CD4-positive, alpha-beta T cell treated with Interleukin-15 for 4 hours (primary cell): Measurements from ENCODE around the gene DYNC2I2.

ENCODE experiments used
- DNase-seq: peaks from one replicate; pipeline ENCODE4 v3.0.0-alpha.2; 2020; ENCODE audit warnings: low spot score

Gene DYNC2I2

GRCh38 chr9:128635266-128636023, 21.2 kb downstream of the DYNC2I2 start:
- DNase-seq: no peak

GRCh38 chr9:128634651-128635262, 21.9 kb downstream of the DYNC2I2 start:
- DNase-seq: no peak

DNA sequence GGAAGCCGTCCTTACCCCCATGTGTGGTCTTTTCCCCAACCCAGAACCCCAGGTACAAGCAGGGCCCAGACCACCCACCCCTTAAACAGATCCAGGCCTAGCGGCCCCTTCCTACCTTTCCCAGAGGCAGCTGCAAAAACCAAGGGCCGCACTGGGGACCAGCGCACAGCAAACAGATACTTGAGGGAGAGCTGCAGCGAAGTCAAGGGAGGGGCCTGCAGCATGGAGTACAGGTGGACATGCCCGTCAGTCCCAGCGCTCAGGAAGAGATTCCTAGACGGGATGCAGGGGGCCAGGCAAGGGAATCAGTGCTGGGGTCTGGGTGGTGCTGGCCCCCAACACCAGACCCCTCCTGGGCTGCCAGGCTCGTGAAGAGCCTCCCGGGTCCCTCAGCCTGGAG, 22.5 kb downstream of the DYNC2I2 start:
- DNase-seq: no peak

GRCh38 chr9:128633601-128634000, 23.0 kb downstream of the DYNC2I2 start:
- no peak for DNase-seq

DNA sequence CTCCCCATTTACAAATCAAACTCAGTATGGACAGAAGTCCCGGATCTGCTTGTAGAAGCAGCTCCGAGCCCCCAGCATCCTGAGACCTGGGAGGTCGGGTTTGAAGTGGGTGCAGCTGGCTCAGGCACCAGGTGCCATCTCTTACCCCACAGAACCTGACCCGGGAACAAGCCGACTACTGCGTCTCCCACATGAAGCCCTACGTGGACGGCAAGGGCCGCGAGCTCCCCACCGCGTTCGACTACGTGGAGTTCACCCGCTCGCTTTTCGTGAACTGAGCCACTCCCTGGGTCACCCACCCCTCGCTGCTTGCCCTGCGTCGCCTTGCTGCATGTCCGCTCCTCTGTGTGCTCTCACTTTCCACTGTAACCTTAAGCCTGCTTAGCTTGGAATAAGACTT, 23.6 kb downstream of the DYNC2I2 start:
- DNase-seq: no peak

GRCh38 chr9:128632486-128632885, 24.2 kb downstream of the DYNC2I2 start:
- DNase-seq: no peak

- DNase-seq: no peak
Observed at GRCh38 chr9:128632066-128632465, 24.6 kb downstream of the DYNC2I2 start.

- DNase-seq: no peak
Observed at GRCh38 chr9:128631636-128632035, 25.0 kb downstream of the DYNC2I2 start.

DNA sequence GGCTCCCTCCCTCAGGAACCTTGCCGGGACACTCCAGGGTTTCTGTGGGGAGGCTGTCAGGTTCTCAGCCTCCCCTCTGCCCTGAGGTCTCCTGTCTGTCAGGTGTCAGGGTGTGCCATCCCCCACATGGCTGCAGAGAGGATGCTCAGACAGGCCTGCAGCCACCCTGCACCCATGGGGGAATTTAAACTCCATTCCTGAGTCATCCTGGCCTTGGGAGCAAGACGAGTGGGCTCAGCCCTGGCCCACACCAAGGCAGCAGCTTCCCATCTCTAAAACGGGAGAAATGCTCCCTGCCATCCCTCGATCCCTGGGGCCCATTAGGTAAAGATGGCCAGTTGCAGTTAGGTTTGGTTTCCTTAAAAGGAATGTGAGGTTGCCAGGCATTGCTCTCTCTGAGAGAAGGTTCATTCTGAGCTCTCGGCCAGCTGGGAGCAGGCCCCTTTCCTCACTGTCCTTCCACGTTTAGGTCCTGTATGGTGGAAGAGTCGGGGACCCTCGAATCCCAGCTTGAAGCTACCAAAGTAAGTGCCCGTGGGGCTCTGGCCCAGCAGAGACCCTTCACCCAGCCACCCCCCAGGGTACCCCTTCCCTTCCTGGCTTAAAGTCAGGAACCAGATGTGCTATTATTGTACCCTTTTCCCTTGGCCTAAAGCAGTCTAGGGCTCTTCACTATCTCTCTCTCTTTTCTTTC, 26.6 kb downstream of the DYNC2I2 start:
- DNase-seq: no peak

GRCh38 chr9:128629136-128629535, 27.5 kb downstream of the DYNC2I2 start:
- DNase-seq: no peak

DNA sequence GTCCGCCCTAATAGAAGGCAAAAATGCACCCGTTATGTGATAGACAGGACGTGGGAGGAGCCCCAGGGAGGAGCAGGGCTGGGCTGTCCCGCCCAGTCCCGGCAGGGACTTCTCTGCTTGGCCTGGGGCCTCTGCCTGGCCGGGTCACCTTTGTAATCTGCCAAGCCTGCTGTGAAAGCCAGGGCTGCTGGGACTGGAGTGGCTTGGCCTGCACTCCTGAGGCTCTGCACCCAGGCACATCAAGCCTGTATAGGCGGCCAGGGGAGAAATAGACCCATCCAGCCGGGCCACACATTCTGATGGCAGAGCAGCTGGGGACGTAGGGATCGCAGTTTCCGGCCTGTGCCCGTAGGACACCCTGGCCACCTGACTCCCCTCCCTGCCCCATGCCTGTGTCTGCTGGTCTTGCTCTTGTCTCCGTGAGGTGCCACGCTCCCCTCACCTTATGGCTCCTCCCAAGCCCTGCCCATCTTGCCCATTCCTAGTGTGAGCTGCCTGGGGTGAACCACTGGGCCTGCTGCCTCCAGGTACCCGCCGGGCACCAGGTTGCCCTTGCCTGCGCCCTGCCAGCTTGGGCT, 28.1 kb downstream of the DYNC2I2 start:
- no peak for DNase-seq

GRCh38 chr9:128627906-128628305, 28.7 kb downstream of the DYNC2I2 start:
- DNase-seq: no peak

DNA sequence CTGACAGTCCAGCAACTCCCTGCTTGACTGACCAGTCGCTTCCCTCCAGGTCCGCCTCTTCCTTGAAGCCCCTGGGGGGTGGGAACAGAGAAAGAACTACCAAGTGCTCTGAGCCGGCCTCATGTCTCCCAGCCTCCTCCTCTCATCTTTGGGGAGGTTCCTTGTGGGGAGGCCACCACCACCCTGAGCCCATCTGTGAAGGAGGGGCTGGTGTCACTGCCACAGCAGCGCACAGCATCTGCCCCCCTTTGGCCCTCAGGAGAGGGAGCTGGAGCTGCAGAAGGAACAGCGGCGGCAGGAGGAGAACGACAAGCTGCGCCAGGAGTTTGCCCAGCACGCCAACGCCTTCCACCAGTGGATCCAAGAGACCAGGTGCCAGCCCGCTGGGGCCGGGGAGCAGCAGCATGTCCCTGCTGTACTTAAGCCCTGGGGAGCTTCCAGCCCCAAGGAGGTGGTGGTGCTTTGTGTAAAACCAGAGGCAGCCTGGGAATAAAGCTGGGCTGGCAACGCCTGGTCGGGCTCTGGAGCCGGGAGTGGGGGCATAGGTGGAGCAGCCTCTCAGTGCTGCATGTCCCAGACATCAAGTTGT, 29.4 kb downstream of the DYNC2I2 start:
- DNase-seq: no peak

- DNase-seq: no peak
Observed at GRCh38 chr9:128626181-128626580, 30.5 kb downstream of the DYNC2I2 start.

DNA sequence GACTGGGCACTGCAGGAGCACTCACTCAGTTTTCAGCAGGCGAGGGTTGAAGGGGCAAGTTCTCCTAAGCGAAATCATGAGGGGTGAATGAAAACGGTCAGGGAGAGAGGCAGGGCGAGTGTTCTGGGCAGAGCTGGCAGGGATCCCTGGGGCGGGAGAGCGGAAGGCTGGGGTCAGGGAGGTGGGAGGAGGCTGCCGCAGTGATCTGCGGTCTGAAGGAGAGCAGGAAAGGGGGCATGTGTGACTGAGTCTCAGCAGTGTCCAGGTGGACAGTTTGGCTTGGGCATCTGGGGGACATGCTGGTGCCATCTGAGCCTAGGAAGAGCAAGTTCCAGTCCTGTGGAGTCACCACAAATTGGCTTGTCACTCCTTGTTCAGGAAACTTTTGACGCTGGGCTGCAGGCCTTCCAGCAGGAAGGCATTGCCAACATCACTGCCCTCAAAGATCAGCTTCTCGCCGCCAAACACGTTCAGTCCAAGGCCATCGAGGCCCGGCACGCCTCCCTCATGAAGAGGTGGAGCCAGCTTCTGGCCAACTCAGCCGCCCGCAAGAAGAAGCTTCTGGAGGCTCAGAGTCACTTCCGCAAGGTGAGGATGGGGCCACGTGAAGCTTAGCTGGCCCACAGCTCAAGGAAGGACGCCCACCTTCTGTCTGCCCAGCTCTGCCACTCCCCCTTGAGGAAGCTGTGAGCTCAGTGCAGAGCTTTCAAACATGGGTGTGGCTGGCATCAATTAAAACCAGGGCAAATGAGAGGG, 31.1 kb downstream of the DYNC2I2 start:
- no peak for DNase-seq

- DNase-seq: no peak
Observed at GRCh38 chr9:128624566-128624965, 32.1 kb downstream of the DYNC2I2 start.

- no peak for DNase-seq
Observed at GRCh38 chr9:128621730-128622455, 34.8 kb downstream of the DYNC2I2 start.

- no peak for DNase-seq
Observed at GRCh38 chr9:128619779-128620178, 36.9 kb downstream of the DYNC2I2 start.

GRCh38 chr9:128619127-128619526, 37.5 kb downstream of the DYNC2I2 start:
- no peak for DNase-seq

DNA sequence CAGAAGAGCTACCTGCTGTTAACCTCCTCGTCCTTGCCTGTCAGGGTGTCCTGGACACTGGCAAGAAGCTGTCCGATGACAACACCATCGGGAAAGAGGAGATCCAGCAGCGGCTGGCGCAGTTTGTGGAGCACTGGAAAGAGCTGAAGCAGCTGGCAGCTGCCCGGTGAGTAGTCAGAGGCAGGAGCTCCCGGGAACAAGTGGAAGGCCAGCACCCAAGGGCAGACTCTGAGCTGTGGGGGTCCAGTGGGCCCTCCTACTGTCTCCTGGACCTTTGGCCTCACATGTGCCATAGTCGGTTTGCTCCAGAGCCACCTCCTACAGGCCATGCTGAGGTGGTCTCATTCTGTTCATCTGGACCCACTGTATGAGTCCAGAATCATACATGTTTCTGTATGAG, 38.7 kb downstream of the DYNC2I2 start:
- DNase-seq: no peak

DNA sequence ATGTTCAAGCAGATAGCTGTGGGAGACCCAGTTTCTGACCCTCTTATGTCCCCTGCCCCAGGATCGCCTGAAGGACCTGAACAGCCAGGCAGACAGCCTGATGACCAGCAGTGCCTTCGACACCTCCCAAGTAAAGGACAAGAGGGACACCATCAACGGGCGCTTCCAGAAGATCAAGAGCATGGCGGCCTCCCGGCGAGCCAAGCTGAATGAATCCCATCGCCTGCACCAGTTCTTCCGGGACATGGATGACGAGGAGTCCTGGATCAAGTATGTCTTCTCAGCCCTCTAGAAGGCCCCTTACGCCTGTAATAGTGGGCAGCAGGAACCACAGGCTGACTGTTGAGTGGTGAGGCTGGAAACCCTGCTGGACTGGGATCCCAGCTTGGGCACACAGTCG, 41.1 kb downstream of the DYNC2I2 start:
- no peak for DNase-seq
